Measurements from ENCODE around the gene SCAMP4.

Gene SCAMP4

GRCh38 chr19:1956868-1957492 is 51.8 kb downstream of the SCAMP4 start:
- DNase-seq (ENCODE audit: low read depth): no peak

GRCh38 chr19:1957562-1958248 is 52.5 kb downstream of the SCAMP4 start:
- DNase-seq (ENCODE audit: low read depth): no peak

DNA sequence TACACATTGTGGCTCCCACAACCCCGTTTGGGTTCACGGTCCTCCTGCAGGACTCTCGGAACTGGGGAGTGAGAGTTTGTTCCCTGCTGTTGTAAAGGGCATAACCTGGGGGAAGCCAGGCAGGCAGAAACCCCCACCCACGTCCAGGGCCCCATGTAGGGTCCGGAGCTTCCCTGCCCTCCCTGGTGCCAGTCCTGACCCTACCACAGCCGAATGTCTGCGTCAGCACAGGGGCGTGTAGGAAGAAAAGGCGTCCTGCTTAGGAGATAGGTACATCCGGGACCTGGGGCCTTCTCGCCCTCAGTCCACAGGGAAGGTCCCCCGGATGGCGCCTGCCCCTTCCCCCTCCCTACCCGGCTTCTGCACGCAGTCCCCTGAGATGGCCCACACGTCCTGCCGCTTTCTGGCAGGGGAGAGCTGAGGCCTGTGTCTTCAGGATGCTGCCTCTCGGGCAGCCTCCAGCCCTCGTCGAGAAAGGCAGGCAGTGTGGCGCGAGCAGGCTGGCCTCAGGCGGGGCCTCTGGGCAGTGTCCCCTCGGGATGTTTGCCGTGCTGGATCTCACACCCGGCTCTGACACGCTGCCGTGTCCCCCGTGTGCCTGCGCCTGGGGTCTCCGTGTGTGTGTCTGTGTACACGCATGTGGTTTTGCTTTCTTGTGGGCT is 54.9 kb downstream of the SCAMP4 start:
- DNase-seq (ENCODE audit: low read depth): no peak

GRCh38 chr19:1961000-1961883 is 56.0 kb downstream of the SCAMP4 start:
- no peak for DNase-seq (ENCODE audit: low read depth)

DNA sequence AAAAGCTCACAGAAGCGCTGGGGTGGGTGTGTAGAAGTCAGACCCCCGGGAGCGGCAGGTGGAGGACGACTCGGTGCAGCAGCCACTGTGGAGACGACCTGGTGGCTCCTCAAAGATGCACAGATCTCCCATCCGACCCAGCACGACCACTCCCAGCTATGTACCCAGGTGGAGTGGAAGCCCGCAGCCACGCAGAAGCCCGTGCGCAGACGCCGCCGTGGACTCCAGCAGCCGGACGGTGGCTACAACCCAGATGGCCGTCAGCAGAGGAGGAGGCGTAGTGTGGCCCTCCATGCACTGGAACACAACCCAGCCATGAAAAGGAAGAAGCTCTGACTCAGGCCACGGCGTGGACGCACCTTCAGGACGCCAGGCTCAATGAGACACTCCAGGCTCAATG is 57.5 kb downstream of the SCAMP4 start:
- no peak for DNase-seq (ENCODE audit: low read depth)

- DNase-seq (ENCODE audit: low read depth): peak; percentile 19
Observed at GRCh38 chr19:1967087-1967608, 61.9 kb downstream of the SCAMP4 start.

- DNase-seq (ENCODE audit: low read depth): no peak
Observed at GRCh38 chr19:1968279-1969175, 63.3 kb downstream of the SCAMP4 start.

GRCh38 chr19:1969176-1970002 is 64.2 kb downstream of the SCAMP4 start:
- no peak for DNase-seq (ENCODE audit: low read depth)

DNA sequence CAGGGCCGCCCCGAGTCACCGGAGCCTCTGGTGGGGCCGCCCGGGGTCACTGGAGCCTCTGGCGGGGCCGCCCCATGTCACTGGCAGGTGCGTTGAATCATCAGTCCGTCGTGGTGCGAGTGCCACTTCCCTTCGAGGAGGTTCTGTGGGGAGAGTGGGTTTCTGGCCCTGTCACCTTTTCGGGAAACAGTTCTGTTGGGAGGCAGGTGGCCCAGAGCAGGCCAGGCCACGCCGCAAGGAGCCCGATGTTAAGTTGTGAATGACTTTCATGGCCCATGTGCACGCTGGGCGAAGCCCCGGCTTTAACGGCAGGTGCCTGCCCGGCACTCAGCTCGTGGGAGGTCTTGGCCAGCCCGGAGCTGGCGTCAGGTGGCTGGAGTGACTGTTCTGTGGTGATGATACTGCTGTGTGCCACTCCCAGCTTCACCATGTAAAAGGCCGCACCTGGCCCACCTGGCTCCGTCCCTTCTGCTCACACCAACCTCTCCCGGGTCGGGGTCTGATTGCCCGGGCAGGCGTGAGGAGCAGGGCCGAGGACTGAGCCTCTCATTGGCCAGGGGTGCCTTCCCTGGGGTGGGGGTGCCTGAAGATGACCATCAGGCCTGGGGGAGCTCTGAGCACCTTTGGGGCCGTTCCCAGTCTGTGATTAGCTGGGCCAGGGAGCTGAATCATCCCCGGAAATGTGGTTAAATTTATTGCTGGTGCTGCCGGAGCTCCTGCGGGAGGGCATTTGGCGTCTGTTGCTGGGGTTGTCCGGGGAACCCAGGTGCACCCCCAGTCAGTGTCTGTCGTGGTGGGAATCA is 65.0 kb downstream of the SCAMP4 start:
- DNase-seq (ENCODE audit: low read depth): no peak

GRCh38 chr19:1970806-1971502 is 65.8 kb downstream of the SCAMP4 start:
- no peak for DNase-seq (ENCODE audit: low read depth)

GRCh38 chr19:1974381-1975161 is 69.4 kb downstream of the SCAMP4 start:
- DNase-seq (ENCODE audit: low read depth): no peak

- DNase-seq (ENCODE audit: low read depth): no peak
Observed at GRCh38 chr19:1975162-1975480, 69.9 kb downstream of the SCAMP4 start.
